Stimulated activated CD4-positive, alpha-beta T cell treated with anti-CD3 and anti-CD28 coated beads, TNF-alpha, amount 100 ng/mL, for 4 hours (primary cell): ENCODE data around the gene CC2D2A.

Experiments
- DNase-seq, 3 experiments: peaks; one replicate each; pipeline ENCODE4 v3.0.0-alpha.2; 2020; ENCODE audit warnings: low read depth in 3 of 3

Gene CC2D2A

GRCh38 chr4:15466596-15466995, 3.1 kb upstream of the CC2D2A start:
- DNase-seq, result no peak

- DNase-seq, result no peak
Measured at GRCh38 chr4:15470128-15470475, 420 bp downstream of the CC2D2A start.

GRCh38 chr4:15476396-15476795, 6.7 kb downstream of the CC2D2A start:
- DNase-seq, result no peak

GRCh38 chr4:15478724-15479088, 9.0 kb downstream of the CC2D2A start:
- no peak for DNase-seq

GRCh38 chr4:15479089-15479912, 9.6 kb downstream of the CC2D2A start:
- DNase-seq, result no peak

GRCh38 chr4:15479913-15480185, 10.2 kb downstream of the CC2D2A start:
- no peak for DNase-seq

GRCh38 chr4:15481961-15482745, 12.5 kb downstream of the CC2D2A start:
- no peak for DNase-seq

GRCh38 chr4:15482842-15483241, 13.2 kb downstream of the CC2D2A start:
- no peak for DNase-seq

GRCh38 chr4:15488136-15488535, 18.5 kb downstream of the CC2D2A start:
- DNase-seq, result no peak

- no peak for DNase-seq
Measured at GRCh38 chr4:15488658-15489470, 19.2 kb downstream of the CC2D2A start.

GRCh38 chr4:15489551-15489950, 19.9 kb downstream of the CC2D2A start:
- no peak for DNase-seq

GRCh38 chr4:15493411-15493810, 23.7 kb downstream of the CC2D2A start:
- DNase-seq, result no peak

- DNase-seq, result no peak
Measured at GRCh38 chr4:15495621-15496020, 25.9 kb downstream of the CC2D2A start.

- DNase-seq, result no peak
Measured at GRCh38 chr4:15498356-15498755, 28.7 kb downstream of the CC2D2A start.

GRCh38 chr4:15500701-15501100, 31.0 kb downstream of the CC2D2A start:
- no peak for DNase-seq

GRCh38 chr4:15501941-15502340, 32.3 kb downstream of the CC2D2A start:
- DNase-seq, result no peak

GRCh38 chr4:15502384-15502783, 32.7 kb downstream of the CC2D2A start:
- DNase-seq, result no peak

GRCh38 chr4:15504041-15504440, 34.4 kb downstream of the CC2D2A start:
- DNase-seq, result no peak

- no peak for DNase-seq
Measured at GRCh38 chr4:15506464-15506863, 36.8 kb downstream of the CC2D2A start.

GRCh38 chr4:15507679-15508078, 38.0 kb downstream of the CC2D2A start:
- DNase-seq, result no peak

- DNase-seq, result no peak
Measured at GRCh38 chr4:15510961-15511360, 41.3 kb downstream of the CC2D2A start.

GRCh38 chr4:15513545-15513944, 43.9 kb downstream of the CC2D2A start:
- no peak for DNase-seq

- no peak for DNase-seq
Measured at GRCh38 chr4:15515106-15515505, 45.4 kb downstream of the CC2D2A start.
